Heart right ventricle (tissue), 16 donors: ENCODE measurements around the gene TRIM44. TPM values are rescaled to one million over a fixed set of nuclear protein-coding genes. Genes with fewer than 3 reads are reported as not detected.

Experiments
- ATAC-seq, 8 donors: fragments of 200-7000 bp; cut with Tn5 transposase; one replicate each; pipeline ENCODE4 v1.9.1; 2020; ENCODE audit warnings: mild to moderate bottlenecking in 8 of 8, moderate library complexity in 8 of 8, moderate number of reproducible peaks in 1 of 8
- DNase-seq, 2 donors: peaks; one replicate each; pipeline ENCODE4 v3.0.0-alpha.2; 2020
- H3K27ac ChIP-seq, 10 donors: fragments of 200-600 bp; sonication (generic) in 2 of 10; one replicate each; pipeline versions ENCODE4 v1.5.0 to v1.8.0; 2020 to 2022; ENCODE audit warnings: mild to moderate bottlenecking in 3 of 10
- H3K27me3 ChIP-seq, 7 donors: fragments of 200-600 bp; one replicate each; pipeline ENCODE4 v1.8.0; 2021 to 2022; ENCODE audit warnings: mild to moderate bottlenecking in 2 of 7
- H3K36me3 ChIP-seq, 9 donors: fragments of 200-600 bp; sonication (generic) in 1 of 9; one replicate each; pipeline versions ENCODE4 v1.5.0 to v1.8.0; 2020 to 2022; ENCODE audit warnings: mild to moderate bottlenecking in 2 of 9
- H3K4me1 ChIP-seq, 9 donors: fragments of 200-600 bp; sonication (generic) in 1 of 9; one replicate each; pipeline versions ENCODE4 v1.5.0 to v1.8.0; 2020 to 2022; ENCODE audit warnings: mild to moderate bottlenecking in 4 of 9
- H3K4me3 ChIP-seq, 10 donors: fragments of 200-600 bp; sonication (generic) in 2 of 10; one replicate each; pipeline versions ENCODE4 v1.5.0 to v1.8.0; 2020 to 2022; ENCODE audit warnings: mild to moderate bottlenecking in 7 of 10, moderate library complexity in 2 of 10
- H3K9me3 ChIP-seq, 11 donors: fragments of 200-600 bp in 10 of 11; sonication (generic) in 2 of 11; one replicate each; pipeline versions ENCODE4 v1.5.0 to v1.8.0; 2013 to 2022; ENCODE audit warnings: mild to moderate bottlenecking in 2 of 11, control low read depth in 1 of 11, moderate library complexity in 1 of 11
- WGBS, 2 donors: extraction: QIAGEN DNeasy Blood & Tissue Kit; methylation state at CpG; one replicate each; pipeline ENCODE4 v1.1.7; 2013; ENCODE audit warnings: inconsistent platforms in 1 of 2; 5-methylcytosine and 5-hydroxymethylcytosine counted together
- intact Hi-C, 10 donors: fragments of 100-400 bp; cut with DNase I; formaldehyde crosslinking; loops; one replicate each; pipeline versions ENCODE4 v1.11.1 to v1.14.2; 2022
- polyA plus RNA-seq, 2 donors: library from polyadenylated mRNA; stranded (reverse); fragments of 200-250 nt; gene quantifications; one replicate each; pipeline ENCODE4 v1.2.3, GENCODE V29; 2013
- total RNA-seq, 10 donors: library from RNA; stranded (reverse); fragmentation: NEBNext Ultra II Directional in 3 of 10; extraction: Animal tissue kit (Norgen Biotek cat#: 25700) in 3 of 10; gene quantifications; one replicate each; pipeline versions ENCODE4 v1.2.1 to v1.2.4, GENCODE V29; 2021 to 2023
- TF ChIP-seq, protein P1 (sequence below), 9 donors: fragments of 200-600 bp; sonication (generic) in 2 of 9; IDR thresholded peaks; one replicate each; pipeline versions ENCODE4 v1.5.0 to v1.8.0; 2021 to 2022; ENCODE audit warnings: antibody characterized with exemption in 9 of 9, mild to moderate bottlenecking in 5 of 9, moderate library complexity in 1 of 9
- donor health status: Arrhythmogenic right ventricular cardiomyopathy.
- donor health status: ischemic (EF 13 %, LVEDD 7.1; RV severe dilation, severe dysfunction).
- donor health status: healthy with polysubstance abuse.
- donor health status: DM: no; HTN: yes; CAD: no.
- donor health status: DM: no; HTN: no; CAD: no.
- donor health status: ischemic (EF 25% LVEDD 6.9; RV normal size, moderate dysfunction).
- donor health status: ischemic (EF 25% LVEDD 5.7; RV mildly dilated, moderate dysfunction).
- donor health status: healthy.
- donor health status: DM: yes; HTN: yes; CAD: no.
- donor health status: Ischemic cardiomyopathy.
- donor health status: ischemic (EF 35%, LVEDD 5.7; RV mildly dilated, moderate dysfunction).
- donor health status: nonischemic (EF 11% LVEDD 7.7; RV severe dilation, severe dysfunction).
- donor health status: DM: yes; HTN: yes; CAD: no.
- donor health status: PGD.
- donor health status: ischemic (EF 29% LVEDD 5.4; RV normal size, mild dysfunction).
- donor health status: nonischemic (EF 23%, LVEDD 6.1; RV moderate dilation, normal function).

TRIM44 gene
- total and polyA plus RNA-seq, 12 donors, result 6.4 to 59.2 (median 44.5) TPM

- DNase-seq (no peak), ATAC-seq (no peak)
- WGBS, 2 donors, result 96 to 98% methylated on average over 3 of the region's 3 CpGs
- TF ChIP-seq, protein P1, sequence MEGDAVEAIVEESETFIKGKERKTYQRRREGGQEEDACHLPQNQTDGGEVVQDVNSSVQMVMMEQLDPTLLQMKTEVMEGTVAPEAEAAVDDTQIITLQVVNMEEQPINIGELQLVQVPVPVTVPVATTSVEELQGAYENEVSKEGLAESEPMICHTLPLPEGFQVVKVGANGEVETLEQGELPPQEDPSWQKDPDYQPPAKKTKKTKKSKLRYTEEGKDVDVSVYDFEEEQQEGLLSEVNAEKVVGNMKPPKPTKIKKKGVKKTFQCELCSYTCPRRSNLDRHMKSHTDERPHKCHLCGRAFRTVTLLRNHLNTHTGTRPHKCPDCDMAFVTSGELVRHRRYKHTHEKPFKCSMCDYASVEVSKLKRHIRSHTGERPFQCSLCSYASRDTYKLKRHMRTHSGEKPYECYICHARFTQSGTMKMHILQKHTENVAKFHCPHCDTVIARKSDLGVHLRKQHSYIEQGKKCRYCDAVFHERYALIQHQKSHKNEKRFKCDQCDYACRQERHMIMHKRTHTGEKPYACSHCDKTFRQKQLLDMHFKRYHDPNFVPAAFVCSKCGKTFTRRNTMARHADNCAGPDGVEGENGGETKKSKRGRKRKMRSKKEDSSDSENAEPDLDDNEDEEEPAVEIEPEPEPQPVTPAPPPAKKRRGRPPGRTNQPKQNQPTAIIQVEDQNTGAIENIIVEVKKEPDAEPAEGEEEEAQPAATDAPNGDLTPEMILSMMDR (IDR thresholded peaks at IDR 0.05), result no peak
- H3K4me1 ChIP-seq, result peaks cover 0 to 64% (median 45%) of the 10 kb centered on the region in 9 donors
- peaks cover 0 to 17% (median 3%) of the 10 kb centered on the region in 9 donors for H3K36me3 ChIP-seq
- no peaks in the 10 kb centered on the region for H3K27me3 ChIP-seq
- intact Hi-C loops, result no loop called here
- H3K4me3 ChIP-seq, result no peak overlapping the region
- no peak overlapping the region for H3K27ac ChIP-seq
- H3K9me3 ChIP-seq, result peaks cover 0 to 20% (median 7%) of the 10 kb centered on the region in 11 donors
These were observed 9.0 kb downstream of the TRIM44 start for GRCh38 chr11:35671396-35672127.

DNA sequence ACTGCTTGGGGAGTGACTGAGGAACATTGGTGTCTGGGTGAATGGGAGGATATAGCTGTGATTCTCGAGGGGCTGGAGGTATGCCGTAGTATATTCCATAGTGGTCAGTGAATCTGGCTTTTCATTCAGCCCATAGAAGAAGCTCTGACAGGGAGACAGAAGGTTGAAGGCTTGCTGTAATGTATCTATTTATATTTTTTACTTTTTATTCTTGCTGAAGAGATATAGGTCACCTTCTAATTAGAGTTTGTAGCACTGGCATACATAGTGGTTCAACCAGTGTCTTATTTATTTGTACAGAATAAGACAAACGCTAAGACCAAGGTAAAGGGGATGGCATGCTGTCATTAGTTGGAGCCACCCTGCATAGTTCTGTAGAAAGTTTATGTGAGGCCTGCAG lies 10.0 kb downstream of the TRIM44 start:
- peak in 4 of 8 donors; percentile 22 to 72 (median 42) for ATAC-seq
- TF ChIP-seq, protein P1 (IDR thresholded peaks at IDR 0.05), result no peak
- Histone ChIP-seq H3K4me1 (peaks cover 0 to 75% (median 50%) of the 10 kb centered on the region in 9 donors), H3K27ac (peak overlapping the region in 2 of 10 donors; percentile 13 to 48), H3K4me3 (no peak overlapping the region), H3K9me3 (peaks cover 0 to 10% (median 0%) of the 10 kb centered on the region in 11 donors), H3K36me3 (peaks cover 0 to 7% (median 0%) of the 10 kb centered on the region in 9 donors), H3K27me3 (no peaks in the 10 kb centered on the region)
- no peak for DNase-seq
- 77 to 85% methylated on average over 3 of the region's 3 CpGs for WGBS, 2 donors
- intact Hi-C loops, result no loop called here

DNA sequence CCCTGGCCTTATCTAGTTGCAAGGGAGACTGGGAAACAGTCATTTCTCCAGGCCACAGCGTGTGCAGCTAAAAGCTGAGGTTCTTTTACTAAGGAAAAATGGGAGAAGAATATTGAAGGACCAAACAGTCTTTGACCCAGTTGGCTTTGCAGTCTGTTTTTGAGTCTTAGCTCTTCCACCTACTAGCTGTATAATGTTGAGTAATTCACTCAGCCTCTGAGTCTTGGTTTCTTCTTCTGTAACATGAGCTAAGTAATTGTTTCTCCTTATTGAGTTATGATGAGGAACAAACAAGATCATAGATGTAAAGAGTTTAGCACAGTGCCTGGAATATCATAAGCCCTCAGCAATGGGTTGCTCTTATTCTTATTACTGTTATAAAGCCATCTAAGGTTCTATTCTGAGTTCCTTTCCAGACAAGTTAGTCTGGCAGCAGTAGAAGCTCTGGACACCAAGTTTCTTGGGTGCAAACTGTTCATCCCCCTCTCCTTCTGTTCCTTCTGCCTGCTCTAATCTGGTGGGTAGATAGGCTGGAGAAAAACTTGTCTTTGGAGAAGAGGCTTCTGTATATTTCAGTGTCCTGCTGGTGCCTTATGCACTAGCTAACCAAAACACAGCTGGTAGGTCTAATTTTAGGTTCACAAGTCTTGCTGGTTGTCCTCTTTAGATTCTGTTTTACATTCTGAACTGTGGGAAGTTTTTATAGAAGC lies 13.5 kb downstream of the TRIM44 start:
- H3K27ac ChIP-seq, result peak overlapping the region in 8 of 10 donors; percentile 9 to 59 (median 28)
- H3K4me1 ChIP-seq, result peaks cover 0 to 73% (median 46%) of the 10 kb centered on the region in 9 donors

DNA sequence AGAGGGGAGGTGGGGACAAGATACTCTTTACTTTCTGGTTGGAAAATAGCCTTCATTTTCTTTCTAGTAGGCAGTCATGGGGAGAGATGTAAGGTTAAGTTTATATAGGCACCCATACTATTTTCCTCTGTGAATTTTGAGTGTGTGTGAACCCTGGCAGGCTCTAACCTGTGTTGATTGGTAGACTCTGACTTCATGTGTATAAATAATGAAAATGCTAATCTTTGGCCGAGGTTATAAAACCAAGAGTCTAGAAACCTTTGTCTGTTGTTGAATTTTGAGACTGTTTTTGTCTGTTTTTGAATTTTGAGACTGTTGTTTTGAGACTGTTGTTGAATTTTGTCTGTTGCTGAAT lies 14.0 kb downstream of the TRIM44 start:
- Histone ChIP-seq H3K4me1 (peaks cover 0 to 73% (median 46%) of the 10 kb centered on the region in 9 donors), H3K4me3 (no peak overlapping the region), H3K9me3 (no peaks in the 10 kb centered on the region), H3K27ac (peak overlapping the region in 8 of 10 donors; percentile 9 to 59 (median 28)), H3K36me3 (no peaks in the 10 kb centered on the region), H3K27me3 (no peaks in the 10 kb centered on the region)
- WGBS, 2 donors, result 48 to 56% methylated on average over 1 of the region's 1 CpG
- TF ChIP-seq, protein P1 (IDR thresholded peaks at IDR 0.05), result no peak
- intact Hi-C loops, result no loop called here
- peak in 2 of 8 donors; percentile 16 to 27 for ATAC-seq
- DNase-seq, result no peak

More for the DNA sequence above, 13.5 kb downstream of the TRIM44 start:
- DNase-seq, result no peak
- TF ChIP-seq, protein P1 (IDR thresholded peaks at IDR 0.05), result no peak
- Histone ChIP-seq H3K4me3 (no peak overlapping the region), H3K27me3 (no peaks in the 10 kb centered on the region), H3K9me3 (no peaks in the 10 kb centered on the region), H3K36me3 (no peaks in the 10 kb centered on the region)
- WGBS, 2 donors, result 82 to 86% methylated on average over 1 of the region's 1 CpG
- peak in 6 of 8 donors; percentile 38 to 73 (median 56) for ATAC-seq
- intact Hi-C loops, result no loop called here
